ENCODE data around the gene CMTM5. TPM values are rescaled to one million over a fixed set of nuclear protein-coding genes. Genes with fewer than 3 reads are reported as not detected.
"Not testable (repeated sequence)": the region's sequence is repeated elsewhere in the genome, so short reads cannot be mapped to it uniquely, and the experiment has no call there.

CMTM5 gene
- total RNA-seq, 1 donor from 2014 or later, result 4.3 TPM

DNA sequence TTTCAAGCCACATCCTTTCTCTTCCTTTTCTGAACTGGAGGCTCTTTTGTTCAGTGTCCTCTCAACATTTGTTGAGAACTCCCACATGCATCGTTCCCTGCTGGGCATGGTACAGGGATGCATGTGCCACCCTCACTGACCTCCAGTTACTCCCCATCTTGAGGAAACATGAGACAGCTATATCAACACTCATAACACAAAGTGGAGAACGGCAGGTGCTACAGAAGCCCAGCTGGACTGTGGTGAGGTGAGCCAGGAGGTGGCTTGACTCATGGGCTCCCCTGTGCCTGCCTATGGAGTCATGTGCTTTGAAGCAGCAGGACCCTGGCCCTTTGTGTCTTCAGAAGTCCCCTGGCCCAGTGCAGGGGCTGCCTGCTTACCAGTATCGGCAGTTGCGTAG, 21.5 kb downstream of the CMTM5 start:
- no peaks in the 10 kb centered on the region for H3K27me3 ChIP-seq
- Mint-ChIP-seq H3K4me3 (no peak overlapping the region), H3K27me3 (ENCODE audit: insufficient read depth, low read depth) (peaks cover 19% of the 10 kb centered on the region), H3K36me3 (no peaks in the 10 kb centered on the region), H3K9me3 (peaks cover 6% of the 10 kb centered on the region), H3K27ac (no peak overlapping the region), H3K4me1 (peaks cover 5% of the 10 kb centered on the region)
- H3K9ac ChIP-seq, result no peak overlapping the region
- no peaks in the 10 kb centered on the region for H3F3A ChIP-seq (ENCODE audit: low read depth)
- DNase-seq (ENCODE audit: low spot score), result no peak
- no peaks in the 10 kb centered on the region for H3K9me3 ChIP-seq (ENCODE audit: low read depth)
- no peaks in the 10 kb centered on the region for H3K4me1 ChIP-seq
- no peak overlapping the region for H3K4me2 ChIP-seq
- no peak for TF ChIP-seq EZH2 (IDR thresholded peaks at IDR 0.05)
- TF ChIP-seq EZH2phosphoT487 (IDR thresholded peaks at IDR 0.05), result no peak
- TF ChIP-seq, protein P1, sequence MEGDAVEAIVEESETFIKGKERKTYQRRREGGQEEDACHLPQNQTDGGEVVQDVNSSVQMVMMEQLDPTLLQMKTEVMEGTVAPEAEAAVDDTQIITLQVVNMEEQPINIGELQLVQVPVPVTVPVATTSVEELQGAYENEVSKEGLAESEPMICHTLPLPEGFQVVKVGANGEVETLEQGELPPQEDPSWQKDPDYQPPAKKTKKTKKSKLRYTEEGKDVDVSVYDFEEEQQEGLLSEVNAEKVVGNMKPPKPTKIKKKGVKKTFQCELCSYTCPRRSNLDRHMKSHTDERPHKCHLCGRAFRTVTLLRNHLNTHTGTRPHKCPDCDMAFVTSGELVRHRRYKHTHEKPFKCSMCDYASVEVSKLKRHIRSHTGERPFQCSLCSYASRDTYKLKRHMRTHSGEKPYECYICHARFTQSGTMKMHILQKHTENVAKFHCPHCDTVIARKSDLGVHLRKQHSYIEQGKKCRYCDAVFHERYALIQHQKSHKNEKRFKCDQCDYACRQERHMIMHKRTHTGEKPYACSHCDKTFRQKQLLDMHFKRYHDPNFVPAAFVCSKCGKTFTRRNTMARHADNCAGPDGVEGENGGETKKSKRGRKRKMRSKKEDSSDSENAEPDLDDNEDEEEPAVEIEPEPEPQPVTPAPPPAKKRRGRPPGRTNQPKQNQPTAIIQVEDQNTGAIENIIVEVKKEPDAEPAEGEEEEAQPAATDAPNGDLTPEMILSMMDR (IDR thresholded peaks at IDR 0.05), result no peak
- no peak overlapping the region for H3K27ac ChIP-seq
- no peak overlapping the region for H3K4me3 ChIP-seq
- no peaks in the 10 kb centered on the region for H3K79me2 ChIP-seq (ENCODE audit: low read depth)
- no peaks in the 10 kb centered on the region for H3K36me3 ChIP-seq
- no peak overlapping the region for H2AFZ ChIP-seq (replicated peaks)
- no peaks in the 10 kb centered on the region for H4K20me1 ChIP-seq (ENCODE audit: low read depth)

DNA sequence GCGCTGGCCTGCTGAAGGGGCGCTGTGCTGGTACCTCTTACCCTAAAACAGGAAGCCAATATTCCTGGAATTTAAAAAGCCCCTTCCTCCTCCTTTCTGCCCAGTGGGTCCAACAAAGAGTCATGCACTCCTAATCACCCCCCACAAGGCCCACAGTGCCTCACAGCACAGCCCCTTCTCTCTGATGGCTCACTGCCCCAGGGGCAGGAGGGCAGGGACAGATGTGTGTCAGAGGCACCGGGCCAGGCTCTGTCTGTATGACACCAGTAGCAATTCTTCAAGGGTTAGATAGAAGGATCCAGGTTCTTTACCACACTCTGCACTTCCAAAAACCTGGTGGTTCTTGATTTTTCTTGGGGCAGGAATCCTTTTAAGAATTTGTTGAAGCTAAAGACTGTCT, 22.3 kb downstream of the CMTM5 start:
- Histone ChIP-seq H3K9me3 (ENCODE audit: low read depth) (no peaks in the 10 kb centered on the region), H3K4me1 (no peaks in the 10 kb centered on the region), H3K27ac (no peak overlapping the region), H3K4me3 (no peak overlapping the region), H3K27me3 (peaks cover 6% of the 10 kb centered on the region), H4K20me1 (ENCODE audit: low read depth) (no peaks in the 10 kb centered on the region), H3K9ac (no peak overlapping the region), H3K36me3 (no peaks in the 10 kb centered on the region), H3K4me2 (no peak overlapping the region), H3K79me2 (ENCODE audit: low read depth) (no peaks in the 10 kb centered on the region), H2AFZ (replicated peaks) (no peak overlapping the region), H3F3A (ENCODE audit: low read depth) (no peaks in the 10 kb centered on the region)
- peak overlapping the region; percentile 37 for H3K27ac Mint-ChIP-seq
- no peaks in the 10 kb centered on the region for H3K36me3 Mint-ChIP-seq
- H3K9me3 Mint-ChIP-seq, result peaks cover 6% of the 10 kb centered on the region
- peaks cover 18% of the 10 kb centered on the region for H3K27me3 Mint-ChIP-seq (ENCODE audit: insufficient read depth, low read depth)
- no peak overlapping the region for H3K4me3 Mint-ChIP-seq
- H3K4me1 Mint-ChIP-seq, result peaks cover 5% of the 10 kb centered on the region
- TF ChIP-seq EZH2phosphoT487 (IDR thresholded peaks at IDR 0.05), result no peak
- no peak for TF ChIP-seq EZH2 (IDR thresholded peaks at IDR 0.05)
- TF ChIP-seq, protein P1 (IDR thresholded peaks at IDR 0.05), result no peak
- DNase-seq (ENCODE audit: low spot score), result no peak

DNA sequence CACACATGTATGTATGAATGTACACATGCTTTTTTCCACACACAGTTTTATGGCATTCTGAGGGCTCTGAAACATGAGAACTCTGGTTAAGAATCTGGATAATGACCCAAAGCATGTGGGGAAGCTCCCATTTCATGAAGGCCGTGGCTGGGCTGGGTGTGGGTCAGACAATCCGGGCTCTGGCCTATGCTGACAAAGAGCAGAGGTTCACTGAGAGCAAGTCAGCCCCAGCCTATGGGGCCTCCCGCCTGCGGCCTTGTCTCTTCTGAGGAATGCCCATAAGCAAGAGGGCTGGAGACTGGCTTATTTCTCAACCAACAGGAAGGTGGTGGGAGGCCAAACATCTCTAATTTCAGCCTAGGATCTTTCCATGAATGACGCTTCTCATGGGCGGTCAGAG, 22.7 kb downstream of the CMTM5 start:
- H3K36me3 Mint-ChIP-seq, result no peaks in the 10 kb centered on the region
- no peak for DNase-seq (ENCODE audit: low spot score)
- Histone ChIP-seq H3K36me3 (no peaks in the 10 kb centered on the region), H3K4me1 (no peaks in the 10 kb centered on the region), H3K79me2 (ENCODE audit: low read depth) (no peaks in the 10 kb centered on the region), H3K4me2 (no peak overlapping the region), H3F3A (ENCODE audit: low read depth) (no peaks in the 10 kb centered on the region), H3K27me3 (peaks cover 6% of the 10 kb centered on the region), H3K4me3 (no peak overlapping the region), H3K9ac (no peak overlapping the region), H2AFZ (replicated peaks) (no peak overlapping the region), H4K20me1 (ENCODE audit: low read depth) (no peaks in the 10 kb centered on the region), H3K9me3 (ENCODE audit: low read depth) (no peaks in the 10 kb centered on the region), H3K27ac (no peak overlapping the region)
- H3K4me3 Mint-ChIP-seq, result no peak overlapping the region
- peaks cover 5% of the 10 kb centered on the region for H3K4me1 Mint-ChIP-seq
- H3K27me3 Mint-ChIP-seq (ENCODE audit: insufficient read depth, low read depth), result peaks cover 16% of the 10 kb centered on the region
- no peak for TF ChIP-seq EZH2 (IDR thresholded peaks at IDR 0.05)
- no peak for TF ChIP-seq EZH2phosphoT487 (IDR thresholded peaks at IDR 0.05)
- TF ChIP-seq, protein P1 (IDR thresholded peaks at IDR 0.05), result no peak
- H3K27ac Mint-ChIP-seq, result peak overlapping the region; percentile 37
- H3K9me3 Mint-ChIP-seq, result peaks cover 6% of the 10 kb centered on the region

DNA sequence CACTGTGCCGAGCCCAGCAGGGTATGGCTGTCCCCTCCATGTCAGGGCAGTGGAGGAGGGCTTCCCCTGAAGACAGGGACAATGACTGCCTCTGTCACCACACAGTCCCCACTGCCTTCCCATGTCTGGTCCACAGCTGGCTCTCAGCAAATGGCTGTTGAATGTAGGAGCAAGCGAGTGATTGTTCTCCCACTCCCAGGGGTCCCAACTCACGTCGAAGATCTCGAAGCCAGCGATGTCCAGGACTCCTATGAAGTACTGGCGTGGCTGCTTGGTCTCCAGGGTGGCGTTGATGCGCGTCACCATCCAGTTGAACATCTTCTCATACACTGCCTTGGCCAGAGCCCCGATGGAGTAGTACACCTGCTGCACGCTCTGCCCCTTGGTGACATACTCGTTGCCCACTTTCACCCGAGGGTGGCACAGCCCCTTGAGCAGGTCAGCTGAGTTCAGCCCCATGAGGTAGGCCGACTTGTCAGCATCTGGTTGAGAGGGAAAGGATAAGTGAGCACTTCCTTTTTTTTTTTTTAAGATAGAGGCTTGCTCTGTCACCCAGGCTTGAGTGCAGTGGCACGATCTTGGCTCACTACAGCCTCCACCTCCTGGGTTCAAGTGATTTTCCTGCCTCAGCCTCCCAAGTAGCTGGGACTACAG, 23.8 kb downstream of the CMTM5 start:
- peaks cover 18% of the 10 kb centered on the region for H3K27me3 Mint-ChIP-seq (ENCODE audit: insufficient read depth, low read depth)

More for the DNA sequence above, 23.8 kb downstream of the CMTM5 start:
- not testable (repeated sequence) for H4K20me1 ChIP-seq (ENCODE audit: low read depth); H3K27ac Mint-ChIP-seq; DNase-seq (ENCODE audit: low spot score); H3K4me2 ChIP-seq; H3K27ac ChIP-seq; H3K4me3 Mint-ChIP-seq; H3K9me3 Mint-ChIP-seq; H3F3A ChIP-seq (ENCODE audit: low read depth); H3K4me1 ChIP-seq; H3K79me2 ChIP-seq (ENCODE audit: low read depth); H3K36me3 Mint-ChIP-seq; H3K36me3 ChIP-seq; H3K9ac ChIP-seq; H3K4me3 ChIP-seq; H3K9me3 ChIP-seq (ENCODE audit: low read depth); H3K4me1 Mint-ChIP-seq; H2AFZ ChIP-seq (replicated peaks); H3K27me3 ChIP-seq
